Stimulated activated CD8-positive, alpha-beta memory T cell treated with anti-CD3 and anti-CD28 coated beads, Interleukin-12 subunit alpha, Interleukin-12 subunit beta, amount 100 ng/mL, for 4 hours (primary cell): ENCODE data around the gene EMX1.

Experiments used
- DNase-seq: peaks from one replicate; pipeline ENCODE4 v3.0.0-alpha.2; 2020; ENCODE audit warnings: low read depth

The EMX1 gene

DNA sequence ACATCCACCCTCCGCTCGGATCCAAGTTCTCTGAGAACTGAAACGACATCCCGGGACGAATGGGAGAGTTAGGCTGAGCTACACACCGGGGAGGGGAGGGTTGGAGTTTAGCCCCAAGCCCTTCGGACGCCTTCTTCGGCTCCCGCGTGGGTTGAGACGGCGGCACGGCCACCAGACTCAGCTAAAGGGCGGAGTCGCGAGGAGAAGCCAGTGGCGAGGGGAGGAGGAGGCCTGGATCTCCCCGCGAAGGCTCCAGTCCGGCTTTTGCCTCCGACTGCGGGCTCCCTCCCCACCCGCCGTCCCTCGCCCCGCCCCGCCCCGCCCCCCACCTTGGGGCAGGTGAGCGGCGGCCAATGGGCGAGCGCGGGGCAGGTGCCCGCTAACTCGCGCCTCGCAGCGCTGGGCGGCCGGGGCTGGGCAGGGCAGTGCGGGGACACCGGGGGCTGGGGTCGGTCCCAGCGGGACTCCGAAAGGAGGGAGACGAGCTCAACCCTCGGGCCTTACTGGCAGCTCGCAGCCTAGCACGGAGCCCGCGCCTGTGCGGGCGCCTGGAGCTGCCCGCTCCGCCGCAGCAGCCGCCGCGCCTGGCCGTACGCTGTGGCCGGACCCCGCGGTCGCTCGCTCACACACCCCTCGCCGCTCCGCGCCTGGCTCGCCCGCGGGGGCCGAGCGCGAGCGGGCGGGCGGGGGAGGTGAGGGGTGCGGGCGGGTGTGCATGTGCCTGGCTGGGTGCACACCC lies at the start of gene EMX1:
TSS of gene EMX1 (plus strand) at position 382 of the 739 bp plus-strand sequence. CDS start at position 716, 334 bp downstream.
- no peak for DNase-seq

DNA sequence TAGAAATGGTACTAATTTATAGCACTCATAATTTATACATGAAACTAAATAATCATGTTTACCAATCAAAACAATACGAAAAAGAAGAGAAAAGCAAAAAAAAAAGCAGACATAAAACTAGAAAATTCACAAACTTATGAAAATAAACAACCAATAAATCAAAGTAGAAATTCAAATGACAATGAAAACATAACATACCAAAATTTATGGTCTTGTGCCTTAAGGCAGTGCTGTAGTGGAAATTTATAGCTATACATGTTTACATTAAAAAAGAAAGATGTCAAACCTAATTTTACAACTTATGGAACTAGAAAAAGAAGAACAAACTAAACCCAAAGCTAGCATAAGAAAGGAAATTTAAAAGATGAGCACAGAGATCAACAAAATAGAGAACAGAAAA lies 46.3 kb upstream of the EMX1 start:
- no peak for DNase-seq

DNA sequence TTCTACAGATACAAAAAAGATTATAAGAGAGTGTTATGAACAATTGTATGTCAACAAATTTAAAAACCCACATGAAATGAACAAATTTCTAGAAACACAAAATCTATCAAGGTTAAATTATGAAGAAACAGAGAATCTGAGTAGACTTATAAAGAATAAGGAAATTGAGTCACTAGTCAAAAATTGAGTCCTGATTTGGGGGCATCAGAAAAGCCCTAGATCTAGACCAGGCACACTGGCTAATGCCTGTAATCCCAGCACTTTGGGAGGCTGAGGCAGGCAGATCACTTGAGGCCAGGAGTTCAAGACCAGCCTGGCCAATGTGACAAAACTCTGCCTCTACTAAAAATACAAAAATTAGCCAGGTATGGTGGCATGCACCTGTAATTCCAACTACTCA lies 45.4 kb upstream of the EMX1 start:
- no peak for DNase-seq

DNA sequence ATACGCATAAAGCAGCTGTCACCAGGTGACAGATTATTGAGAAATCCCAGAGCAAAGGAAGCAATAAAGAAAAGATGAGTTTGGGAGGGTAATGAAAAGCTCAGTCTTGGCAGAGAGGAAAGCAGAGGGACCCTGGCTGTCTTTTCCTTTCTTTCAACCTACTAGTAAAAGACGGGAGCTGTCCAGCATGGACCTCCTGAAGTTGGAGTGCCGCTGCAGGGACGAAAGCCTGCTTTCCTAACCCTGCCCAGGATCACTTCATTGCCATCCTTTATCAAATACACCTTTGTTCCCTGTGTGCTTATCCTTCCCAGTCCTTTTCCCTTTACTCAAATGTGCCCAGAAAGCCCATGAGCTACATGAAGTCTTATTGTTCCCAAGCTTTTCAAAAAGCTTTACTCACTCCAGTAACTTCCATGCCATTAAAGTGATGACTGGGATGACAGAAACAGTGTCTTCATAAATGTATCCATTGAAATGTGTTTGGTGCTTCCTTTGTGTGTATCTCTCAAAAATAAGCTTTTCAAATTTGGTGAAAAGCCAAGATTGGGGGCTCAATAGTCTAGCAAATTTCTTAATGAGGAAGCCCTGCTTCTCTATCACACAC lies 33.9 kb upstream of the EMX1 start:
- no peak for DNase-seq

DNA sequence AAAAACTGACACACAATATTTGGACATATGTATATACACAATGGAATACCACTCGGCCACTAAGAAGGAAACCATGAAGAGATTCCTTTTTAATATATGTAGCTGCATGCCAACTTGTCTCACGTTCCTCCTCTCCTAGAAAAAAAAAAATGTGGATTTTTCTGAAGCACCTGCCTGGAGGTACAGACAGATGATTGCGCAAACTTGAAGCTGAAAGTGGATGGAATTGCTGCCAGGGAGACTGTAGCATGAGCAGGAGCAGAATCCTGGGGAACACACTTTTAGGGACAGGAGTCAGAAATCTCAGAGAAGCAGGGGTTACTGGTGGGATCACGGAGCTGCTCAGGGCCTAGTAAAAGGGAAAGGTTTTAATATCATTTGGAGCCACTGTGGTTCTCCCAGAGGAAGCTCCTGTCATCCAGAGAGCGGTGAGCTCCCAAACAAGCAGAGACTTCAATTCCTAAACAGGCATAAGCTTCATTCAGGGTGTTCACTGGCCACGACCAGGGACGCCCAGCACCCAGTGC lies 30.8 kb upstream of the EMX1 start:
- no peak for DNase-seq

DNA sequence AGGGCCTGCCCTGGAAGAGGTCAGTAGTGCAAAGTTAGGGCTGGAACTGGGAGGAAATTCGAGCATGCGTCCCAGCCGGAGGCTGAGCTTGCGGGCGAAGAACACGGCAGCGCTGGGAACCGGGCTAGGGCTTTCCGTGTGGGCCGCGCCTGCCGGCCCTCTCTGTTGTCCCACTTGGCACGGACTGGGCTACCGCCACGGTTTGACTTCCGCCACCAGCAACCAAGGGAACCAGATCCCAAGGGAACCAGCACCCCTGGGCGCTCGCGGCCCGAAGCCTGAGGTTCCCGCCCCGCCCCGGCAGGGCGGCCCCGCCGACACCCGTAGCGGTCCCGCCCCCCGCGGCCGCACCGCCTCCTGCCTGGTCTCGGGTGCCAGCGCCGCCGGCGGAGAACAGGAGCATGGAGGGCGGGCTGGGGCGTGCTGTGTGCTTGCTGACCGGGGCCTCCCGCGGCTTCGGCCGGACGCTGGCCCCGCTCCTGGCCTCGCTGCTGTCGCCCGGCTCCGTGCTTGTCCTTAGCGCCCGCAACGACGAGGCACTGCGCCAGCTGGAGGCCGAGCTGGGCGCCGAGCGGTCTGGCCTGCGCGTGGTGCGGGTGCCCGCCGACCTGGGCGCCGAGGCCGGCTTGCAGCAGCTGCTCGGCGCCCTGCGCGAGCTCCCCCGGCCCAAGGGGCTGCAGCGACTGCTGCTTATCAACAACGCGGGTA lies 30.1 kb upstream of the EMX1 start, which contains the start of gene SPR:
TSS of gene SPR (plus strand) at position 377 of the 708 bp plus-strand sequence. CDS start at position 402, 25 bp downstream.
- peak; percentile 42 for DNase-seq

DNA sequence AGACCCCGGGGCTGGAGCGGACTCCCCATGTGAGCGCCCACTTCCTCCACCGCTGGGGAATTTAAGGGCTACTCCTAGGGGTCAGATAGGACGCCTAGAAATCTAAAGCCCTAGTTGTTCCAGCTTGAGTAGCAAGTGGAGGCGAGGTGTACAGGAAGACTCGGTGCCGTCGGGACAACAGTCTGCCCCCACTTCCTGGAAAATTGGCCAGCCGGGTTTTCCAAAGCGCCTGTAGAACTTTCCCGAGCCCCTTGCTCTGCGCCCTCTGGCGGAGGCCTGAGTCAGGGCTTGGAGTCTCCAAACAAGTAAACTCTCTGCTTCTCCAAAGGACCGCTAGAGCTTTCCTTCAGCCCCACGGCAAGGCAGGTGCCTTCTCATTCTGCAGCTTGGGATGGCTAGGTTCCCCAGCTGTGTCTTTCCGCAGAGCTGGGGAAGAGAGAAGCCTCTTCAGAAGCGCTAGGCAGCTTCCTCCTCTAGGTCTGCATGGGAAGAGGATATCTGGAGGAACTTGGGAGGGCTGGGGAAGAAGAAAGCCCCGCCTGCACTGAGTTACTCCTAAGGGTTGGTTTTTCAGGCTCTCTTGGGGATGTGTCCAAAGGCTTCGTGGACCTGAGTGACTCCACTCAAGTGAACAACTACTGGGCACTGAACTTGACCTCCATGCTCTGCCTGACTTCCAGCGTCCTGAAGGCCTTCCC lies 29.4 kb upstream of the EMX1 start:
- peak; percentile 31 for DNase-seq

DNA sequence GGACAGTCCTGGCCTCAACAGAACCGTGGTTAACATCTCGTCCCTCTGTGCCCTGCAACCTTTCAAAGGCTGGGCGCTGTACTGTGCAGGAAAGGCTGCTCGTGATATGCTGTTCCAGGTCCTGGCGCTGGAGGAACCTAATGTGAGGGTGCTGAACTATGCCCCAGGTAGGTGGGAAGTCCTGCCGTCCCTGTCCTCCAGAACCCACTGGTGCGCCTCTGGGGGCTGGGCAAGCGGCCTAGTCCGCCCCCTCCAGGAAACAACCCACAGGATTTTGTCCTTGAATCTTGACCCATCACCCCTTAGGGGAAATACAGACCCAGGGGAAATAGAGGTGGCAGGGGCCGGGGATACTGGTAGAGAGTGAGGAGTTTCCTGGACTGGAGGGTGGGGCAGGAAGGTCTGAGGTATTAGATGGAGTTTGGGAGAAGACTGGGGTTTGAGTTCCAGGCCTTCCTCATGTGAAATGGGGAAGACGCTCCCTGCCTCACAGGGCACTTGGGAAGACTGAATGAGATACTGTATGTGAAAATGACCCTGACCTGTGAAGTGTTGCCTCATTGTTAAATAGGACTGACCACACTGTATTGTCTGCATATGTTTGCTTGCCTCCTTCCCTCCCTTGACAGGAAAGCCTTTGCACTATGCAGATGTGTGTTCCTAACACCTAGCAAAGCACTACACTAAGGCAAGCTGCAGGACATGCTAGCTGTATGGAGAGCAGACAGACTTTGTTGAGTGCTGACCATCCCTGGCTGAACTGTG lies 28.7 kb upstream of the EMX1 start:
- no peak for DNase-seq

DNA sequence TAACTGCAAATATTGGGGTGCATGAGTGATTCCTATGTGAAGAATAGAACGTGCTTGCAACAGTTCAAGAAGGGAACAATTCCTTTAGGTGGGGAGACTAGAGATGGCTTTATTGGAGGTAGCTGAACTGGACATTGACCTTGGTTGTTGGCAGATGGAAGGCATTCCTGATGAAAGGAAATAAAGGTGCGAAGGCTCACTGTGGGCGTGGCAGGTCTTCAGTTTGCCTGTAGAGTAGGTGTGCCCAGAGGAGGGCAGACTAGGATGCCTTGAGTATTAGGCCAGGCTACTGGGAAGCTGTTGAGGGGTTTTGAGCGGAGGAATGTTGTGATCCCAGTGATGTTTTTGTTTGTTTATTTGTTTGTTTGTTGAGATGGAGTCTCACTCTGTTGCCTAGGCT lies 27.3 kb upstream of the EMX1 start:
- no peak for DNase-seq

DNA sequence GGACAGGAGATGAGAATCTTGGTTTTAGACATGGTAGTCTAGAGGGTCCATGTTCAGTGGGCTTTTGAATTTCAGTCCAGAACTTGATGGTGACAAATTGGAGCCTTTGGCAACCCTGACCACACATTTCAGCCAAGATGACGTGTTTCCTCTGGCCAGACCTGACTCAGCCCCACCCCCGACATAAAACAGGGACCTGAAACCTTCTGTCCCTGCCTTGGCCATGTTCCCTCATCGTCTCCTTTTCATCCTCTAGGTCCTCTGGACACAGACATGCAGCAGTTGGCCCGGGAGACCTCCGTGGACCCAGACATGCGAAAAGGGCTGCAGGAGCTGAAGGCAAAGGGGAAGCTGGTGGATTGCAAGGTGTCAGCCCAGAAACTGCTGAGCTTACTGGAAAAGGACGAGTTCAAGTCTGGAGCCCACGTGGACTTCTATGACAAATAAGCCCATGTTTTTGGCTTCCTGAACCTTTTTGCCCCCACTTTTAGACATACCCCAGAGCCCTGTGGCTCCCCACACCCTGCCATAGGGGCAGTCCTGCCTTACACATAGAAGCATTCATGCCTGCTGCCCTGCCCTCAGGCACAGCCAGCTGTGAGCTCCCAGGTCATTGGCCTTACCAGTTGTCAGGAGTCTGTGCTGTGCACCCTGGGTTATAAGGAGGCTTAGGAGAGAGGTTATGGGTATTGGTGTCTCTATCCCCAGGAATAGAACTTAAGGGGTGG lies 26.1 kb upstream of the EMX1 start:
- no peak for DNase-seq

DNA sequence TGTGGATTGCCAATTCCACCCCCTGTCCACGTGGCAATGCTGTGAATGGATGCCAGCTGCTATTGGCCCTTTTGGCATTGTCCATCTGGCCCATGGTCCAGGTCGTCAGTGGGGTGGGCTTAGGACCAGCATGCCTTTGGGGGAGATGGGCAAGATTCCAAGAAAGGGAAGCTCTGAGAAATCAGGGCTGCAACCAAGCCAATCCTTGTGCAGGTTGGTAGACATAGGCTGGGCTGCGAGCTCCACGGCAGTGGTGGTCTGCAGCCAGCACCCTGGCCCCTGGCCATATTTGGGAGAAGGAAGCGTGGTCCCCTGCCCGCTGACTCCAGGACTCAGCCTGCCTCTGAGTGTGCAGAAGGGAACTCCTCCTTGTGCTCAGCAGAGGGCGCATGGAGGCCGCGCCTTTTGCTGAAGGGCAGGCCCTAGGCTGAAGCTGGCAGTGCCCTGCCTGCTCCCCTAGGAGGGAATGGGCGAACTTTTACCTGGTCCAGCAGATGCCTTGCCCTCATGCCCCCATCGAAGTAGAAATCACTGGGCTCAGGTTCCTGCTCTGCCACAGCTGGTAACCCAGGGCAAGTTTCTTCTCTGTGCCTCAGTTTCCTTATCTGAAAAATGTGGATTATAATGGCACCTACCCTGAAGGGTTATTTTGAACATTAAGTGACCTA lies 24.7 kb upstream of the EMX1 start:
- DNase-seq, result peak; percentile 19

DNA sequence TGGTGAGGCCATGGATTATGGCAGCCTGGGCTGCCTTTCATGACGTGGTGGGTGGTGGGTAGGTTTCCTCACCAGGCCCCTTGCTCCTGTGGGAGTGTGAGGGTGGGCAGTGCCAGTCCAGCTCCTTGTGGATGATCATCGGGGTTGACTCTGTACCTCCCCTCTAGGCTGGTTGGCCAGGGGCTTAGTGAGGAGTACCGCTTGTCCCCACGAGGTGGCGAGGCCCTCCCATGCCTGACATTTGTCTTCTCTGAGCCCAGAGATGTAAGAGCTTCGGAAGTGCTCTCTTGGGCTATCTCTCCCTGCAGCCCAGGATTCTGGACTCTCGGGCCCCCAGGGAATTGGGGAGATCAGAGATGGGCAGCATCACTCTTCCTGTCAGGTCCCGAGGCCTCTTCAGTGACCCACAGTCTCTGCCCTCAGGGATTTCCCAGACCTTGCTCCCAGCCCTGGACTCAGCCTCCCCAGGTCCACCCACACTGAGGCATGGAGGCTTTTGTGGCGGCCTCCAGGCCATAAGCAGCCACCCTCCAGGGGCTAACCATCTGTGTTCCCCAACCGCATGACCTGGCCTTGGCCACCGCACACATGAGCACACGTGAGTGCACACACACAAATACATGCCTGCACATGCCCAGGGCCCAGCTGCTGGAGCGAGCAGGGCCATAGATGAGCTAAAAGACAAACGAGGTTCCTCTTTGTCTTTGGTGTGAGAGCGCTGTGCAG lies 23.6 kb upstream of the EMX1 start:
- DNase-seq, result no peak

DNA sequence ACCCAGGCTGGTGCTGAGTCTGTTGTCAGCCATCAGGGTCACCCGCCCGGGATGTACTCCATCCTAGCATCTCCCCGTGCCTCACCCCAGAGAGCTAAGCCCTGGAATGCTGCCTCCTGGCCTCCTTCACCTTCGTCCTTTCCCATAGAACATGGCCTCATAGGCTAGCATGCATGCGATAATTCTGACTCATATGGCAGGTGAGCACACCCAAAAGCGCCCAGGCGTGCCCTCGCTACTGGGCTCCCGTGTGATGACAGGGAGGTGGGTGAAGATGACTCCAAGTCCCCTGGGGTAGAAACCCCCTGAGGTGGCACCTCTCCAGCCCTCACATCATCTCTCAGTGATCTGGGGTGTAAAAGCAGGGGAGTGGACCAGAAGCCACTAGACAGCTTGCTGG lies 22.8 kb upstream of the EMX1 start:
- DNase-seq, result no peak

DNA sequence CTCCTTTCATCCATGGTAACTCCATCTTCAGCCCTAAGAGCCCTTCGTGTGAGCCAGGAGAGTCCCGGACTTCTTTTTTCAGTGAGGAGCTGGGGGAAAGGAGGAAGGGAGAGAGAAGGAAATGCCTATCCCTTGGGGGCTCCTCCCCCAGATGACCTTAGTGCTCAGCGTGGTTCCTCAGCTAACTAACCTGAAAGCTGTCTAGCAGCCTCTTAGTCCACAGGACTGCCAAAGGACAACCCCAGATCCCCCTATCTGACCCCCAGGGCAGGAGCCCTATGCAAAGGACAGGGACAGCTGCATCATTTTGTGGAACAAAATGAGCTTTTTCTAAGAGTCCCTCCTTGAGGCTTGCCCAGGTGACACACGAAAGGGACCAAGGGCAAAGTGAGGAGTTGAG lies 22.2 kb upstream of the EMX1 start:
- no peak for DNase-seq

DNA sequence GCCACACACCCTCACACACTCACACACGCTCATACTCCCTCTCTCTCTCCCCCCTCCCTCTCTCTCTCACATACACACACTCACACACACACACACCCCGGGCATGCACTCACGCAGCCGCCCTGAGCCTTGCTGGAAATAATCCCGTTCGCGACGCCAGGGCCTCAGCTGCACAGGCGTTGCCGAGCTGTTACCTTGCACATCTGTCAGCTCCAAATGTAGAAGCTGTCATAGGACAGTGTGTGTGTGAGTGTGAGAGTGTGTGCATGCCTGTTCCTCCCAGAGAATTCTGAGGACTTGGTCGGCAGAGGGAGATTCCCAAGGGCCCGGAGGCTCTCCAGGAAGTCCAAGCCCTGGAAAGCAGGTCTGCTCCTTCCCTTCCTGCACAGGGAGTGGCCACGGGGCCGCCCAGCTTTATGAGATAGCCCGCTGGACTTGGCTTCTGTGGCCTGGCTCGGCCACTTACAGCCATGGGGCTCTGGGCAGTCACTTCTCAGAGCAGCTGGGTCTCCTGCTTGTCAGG lies 21.5 kb upstream of the EMX1 start:
- DNase-seq, result no peak

DNA sequence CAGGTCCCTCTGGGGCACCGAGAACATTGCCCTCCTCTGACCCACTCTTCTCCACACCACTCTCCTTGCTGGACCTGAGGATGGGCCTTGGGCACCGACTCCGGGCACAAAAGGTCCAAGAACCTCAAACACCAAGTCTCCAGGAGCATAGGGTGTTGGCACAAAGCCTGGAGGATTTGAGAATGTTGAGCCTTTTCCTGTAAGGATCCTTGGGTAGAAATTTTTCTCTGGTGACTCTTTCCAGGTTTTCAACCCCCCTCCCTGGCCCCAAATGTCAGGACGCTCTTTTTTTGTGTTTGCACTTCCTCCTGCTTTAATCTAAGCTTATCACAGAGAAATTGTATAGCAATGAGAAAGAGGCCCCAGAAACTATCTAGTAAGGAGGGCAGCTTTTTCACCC lies 20.9 kb upstream of the EMX1 start:
- no peak for DNase-seq

DNA sequence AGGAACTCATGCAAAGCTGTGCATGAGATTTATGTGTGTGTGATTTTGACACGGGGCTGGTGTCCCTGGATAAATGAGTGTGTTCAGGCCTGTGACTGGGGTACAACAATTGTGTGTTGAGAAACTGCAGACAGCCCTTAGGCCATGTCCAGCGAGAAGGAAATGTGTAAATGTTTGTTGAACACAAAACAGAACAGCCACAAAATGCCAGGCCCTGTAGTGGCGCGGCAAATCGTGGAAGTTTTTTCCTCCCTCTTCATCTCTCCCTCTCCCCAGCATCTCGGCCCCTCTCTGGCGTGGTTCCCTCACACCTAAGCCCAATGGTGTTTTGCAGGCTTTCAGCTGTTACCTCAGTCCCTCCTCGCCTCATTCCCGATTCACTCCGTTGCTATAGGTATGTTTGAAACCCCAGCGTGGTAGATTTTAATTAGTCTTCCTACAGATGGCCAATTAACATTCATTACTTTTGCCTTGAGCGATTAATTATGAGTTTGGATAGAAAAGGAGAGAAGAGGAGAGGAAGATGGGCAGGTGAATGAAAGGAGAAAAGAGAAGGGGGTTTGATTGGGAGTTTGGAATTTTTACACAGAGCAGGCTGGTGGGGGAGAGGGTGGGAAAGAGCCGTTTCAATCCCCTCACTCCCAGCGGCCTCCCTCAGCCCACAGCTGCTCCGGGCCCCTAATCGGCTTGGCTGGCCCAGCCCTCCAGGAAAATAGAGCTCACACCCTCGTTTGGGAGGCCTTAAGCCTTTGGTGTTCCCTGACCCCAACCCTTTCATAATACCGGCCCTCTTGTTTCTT lies 19.3 kb upstream of the EMX1 start:
- no peak for DNase-seq

DNA sequence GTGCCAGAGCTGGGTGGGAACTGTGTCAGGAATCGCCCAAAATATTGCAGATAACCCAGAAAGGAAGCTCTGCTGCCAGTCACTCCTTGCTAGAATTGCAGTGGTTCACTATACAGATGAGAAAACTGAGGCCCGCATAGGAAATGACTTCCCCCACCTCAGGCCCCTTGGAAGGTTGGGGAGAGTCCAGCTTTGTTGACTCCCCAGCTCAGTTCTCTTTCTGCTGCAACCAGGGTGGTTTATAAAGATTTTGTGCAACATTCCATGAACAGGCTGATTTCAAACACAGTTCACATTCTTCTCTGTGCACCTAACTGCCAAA lies 18.8 kb upstream of the EMX1 start:
- DNase-seq, result no peak
